CD14-positive monocyte (primary cell): ENCODE data around the gene ASIC2. TPM values are rescaled to one million over a fixed set of nuclear protein-coding genes. Genes with fewer than 3 reads are reported as not detected.

Experiments used
- DNase-seq, 3 donors: peaks; one replicate each; pipeline ENCODE4 v3.0.0-alpha.2; 2011 to 2022
- H2AFZ ChIP-seq: 2 replicates; pipeline ENCODE4 v1.6.0; 2012; ENCODE audit warnings: mild to moderate bottlenecking, low read depth, low read length, inconsistent platforms; ENCODE audit not compliant: insufficient read depth, poor library complexity, severe bottlenecking
- H3K27ac ChIP-seq, 2 donors: 1 replicate in 1 of 2; 2 replicates in 1 of 2; pipeline ENCODE4 v1.5.1; 2012 to 2013; ENCODE audit warnings: low read length in 2 of 2, control low read depth in 1 of 2, inconsistent platforms in 1 of 2, low read depth in 1 of 2, mild to moderate bottlenecking in 1 of 2
- H3K27me3 ChIP-seq, 2 donors: one replicate each; pipeline versions ENCODE4 v1.6.0 to v1.6.1; 2011 to 2013; ENCODE audit warnings: low read length in 2 of 2; ENCODE audit not compliant: control insufficient read depth in 2 of 2, insufficient read depth in 2 of 2
- H3K36me3 ChIP-seq, 2 donors: replicated peaks in 1 of 2; 1 replicate in 1 of 2; 2 replicates in 1 of 2; pipeline versions ENCODE4 v1.5.1 to v1.6.1; 2012 to 2013; ENCODE audit warnings: low read length in 2 of 2, control low read depth in 1 of 2, inconsistent platforms in 1 of 2, mild to moderate bottlenecking in 1 of 2; ENCODE audit not compliant: insufficient read depth in 2 of 2, control insufficient read depth in 1 of 2
- H3K4me1 ChIP-seq, 2 donors: 1 replicate in 1 of 2; 2 replicates in 1 of 2; pipeline versions ENCODE4 v1.5.1 to v1.6.1; 2012 to 2013; ENCODE audit warnings: low read length in 2 of 2, control low read depth in 1 of 2, inconsistent platforms in 1 of 2, mild to moderate bottlenecking in 1 of 2, moderate library complexity in 1 of 2; ENCODE audit not compliant: insufficient read depth in 2 of 2, control insufficient read depth in 1 of 2
- H3K4me2 ChIP-seq: replicated peaks from 2 replicates; pipeline ENCODE3; 2012; ENCODE audit warnings: low read length, moderate library complexity, mild to moderate bottlenecking; ENCODE audit not compliant: poor library complexity, severe bottlenecking; ENCODE audit errors: extremely low read depth
- H3K4me3 ChIP-seq, 3 experiments: fragments of 200-600 bp in 1 of 3; sonication (generic) in 1 of 3; replicated peaks in 1 of 3; 1 replicate in 2 of 3; 2 replicates in 1 of 3; pipeline ENCODE4 v1.5.1; 2011 to 2013; ENCODE audit warnings: low read length in 3 of 3, mild to moderate bottlenecking in 3 of 3, control low read depth in 2 of 3, low read depth in 2 of 3, inconsistent platforms in 1 of 3, moderate library complexity in 1 of 3
- H3K79me2 ChIP-seq: 2 replicates; pipeline ENCODE4 v1.6.0; 2012; ENCODE audit warnings: mild to moderate bottlenecking, control low read depth, inconsistent platforms, low read length, moderate library complexity; ENCODE audit not compliant: insufficient read depth
- H3K9ac ChIP-seq: 2 replicates; pipeline ENCODE4 v1.6.0; 2017; ENCODE audit warnings: low read length, mild to moderate bottlenecking; ENCODE audit not compliant: insufficient read depth, poor library complexity, severe bottlenecking
- H3K9me3 ChIP-seq, 2 donors: replicated peaks in 1 of 2; 1 replicate in 1 of 2; 2 replicates in 1 of 2; pipeline versions ENCODE4 v1.5.1 to v1.6.1; 2012 to 2013; ENCODE audit warnings: low read length in 2 of 2, control low read depth in 1 of 2; ENCODE audit not compliant: control insufficient read depth in 1 of 2, insufficient read depth in 1 of 2
- H4K20me1 ChIP-seq: 2 replicates; pipeline ENCODE4 v1.6.0; 2012; ENCODE audit warnings: mild to moderate bottlenecking, low read length, control low read depth, moderate library complexity; ENCODE audit not compliant: insufficient read depth
- H3K27ac Mint-ChIP-seq, 7 donors: one replicate each; pipeline ENCODE4 v1.8.0; 2020; ENCODE audit warnings: mild to moderate bottlenecking in 7 of 7, mixed read lengths in 7 of 7, moderate library complexity in 6 of 7, inconsistent platforms in 2 of 7
- H3K27me3 Mint-ChIP-seq, 3 donors: one replicate each; pipeline ENCODE4 v1.8.0; 2021 to 2022; ENCODE audit warnings: low read depth in 3 of 3, mild to moderate bottlenecking in 3 of 3, mixed read lengths in 3 of 3, moderate library complexity in 3 of 3, inconsistent platforms in 1 of 3
- H3K36me3 Mint-ChIP-seq, 2 donors: one replicate each; pipeline ENCODE4 v1.8.0; 2020; ENCODE audit warnings: mixed read lengths in 2 of 2, inconsistent platforms in 1 of 2, mild to moderate bottlenecking in 1 of 2
- H3K4me1 Mint-ChIP-seq: one replicate; pipeline ENCODE4 v1.8.0; 2020; ENCODE audit warnings: mild to moderate bottlenecking, mixed read lengths
- H3K4me3 Mint-ChIP-seq, 2 donors: one replicate each; pipeline ENCODE4 v1.8.0; 2020; ENCODE audit warnings: mild to moderate bottlenecking in 2 of 2, mixed read lengths in 2 of 2, moderate library complexity in 1 of 2
- H3K9me3 Mint-ChIP-seq, 7 donors: one replicate each; pipeline ENCODE4 v1.8.0; 2020 to 2022; ENCODE audit warnings: mixed read lengths in 7 of 7, mild to moderate bottlenecking in 6 of 7, moderate library complexity in 6 of 7, inconsistent platforms in 2 of 7
- WGBS: methylation state at CpG from one replicate; pipeline ENCODE4 v1.1.5; 2013; ENCODE audit warnings: missing lambda C conversion rate; ENCODE audit not compliant: insufficient coverage; 5-methylcytosine and 5-hydroxymethylcytosine counted together
- intact Hi-C, 2 donors: fragments of 100-400 bp; cut with micrococcal nuclease; formaldehyde crosslinking; loops; one replicate each; pipeline versions ENCODE4 v1.15.0 to v1.15.1; 2023
- polyA plus RNA-seq, 3 donors: library from polyadenylated mRNA; depleted of rRNA in 1 of 3; unstranded in 2 of 3; stranded (reverse) in 1 of 3; fragments of 300-500 nt in 2 of 3; fragments of >200 nt in 1 of 3; fragmentation: Illumina TruSeq in 2 of 3; gene quantifications; 1 replicate in 2 of 3; 2 replicates in 1 of 3; pipeline ENCODE4 v1.2.3, GENCODE V29; 2012 to 2021
- TF ChIP-seq, protein P1 (sequence below): fragments of 200-600 bp; IDR thresholded peaks from one replicate; pipeline ENCODE4 v1.8.0; 2022; ENCODE audit warnings: antibody characterized with exemption, mild to moderate bottlenecking

The ASIC2 gene
- polyA plus RNA-seq, 3 donors, result not detected

GRCh38 chr17:33097411-33097810 lies 195.7 kb downstream of the ASIC2 start:
- no peaks in the 10 kb centered on the region for H3K27me3 ChIP-seq
- H3K4me1 ChIP-seq, result no peaks in the 10 kb centered on the region
- H3K79me2 ChIP-seq, result no peaks in the 10 kb centered on the region
- no peaks in the 10 kb centered on the region for H3K4me1 Mint-ChIP-seq
- WGBS, result 82% methylated on average over 7 of the region's 8 CpGs
- no peak overlapping the region for H3K4me3 ChIP-seq
- no peaks in the 10 kb centered on the region for H4K20me1 ChIP-seq
- H3K4me2 ChIP-seq, result no peak overlapping the region
- peaks cover 4 to 9% (median 8%) of the 10 kb centered on the region in 3 donors for H3K27me3 Mint-ChIP-seq
- H2AFZ ChIP-seq, result no peak overlapping the region
- no peak overlapping the region for H3K4me3 Mint-ChIP-seq
- no peak overlapping the region for H3K27ac Mint-ChIP-seq
- no peaks in the 10 kb centered on the region for H3K9me3 ChIP-seq
- H3K36me3 Mint-ChIP-seq, result no peaks in the 10 kb centered on the region
- intact Hi-C loops, result no loop called here
- no peaks in the 10 kb centered on the region for H3K9me3 Mint-ChIP-seq
- H3K36me3 ChIP-seq, result no peaks in the 10 kb centered on the region
- no peak overlapping the region for H3K27ac ChIP-seq
- DNase-seq, result no peak
- TF ChIP-seq, protein P1, sequence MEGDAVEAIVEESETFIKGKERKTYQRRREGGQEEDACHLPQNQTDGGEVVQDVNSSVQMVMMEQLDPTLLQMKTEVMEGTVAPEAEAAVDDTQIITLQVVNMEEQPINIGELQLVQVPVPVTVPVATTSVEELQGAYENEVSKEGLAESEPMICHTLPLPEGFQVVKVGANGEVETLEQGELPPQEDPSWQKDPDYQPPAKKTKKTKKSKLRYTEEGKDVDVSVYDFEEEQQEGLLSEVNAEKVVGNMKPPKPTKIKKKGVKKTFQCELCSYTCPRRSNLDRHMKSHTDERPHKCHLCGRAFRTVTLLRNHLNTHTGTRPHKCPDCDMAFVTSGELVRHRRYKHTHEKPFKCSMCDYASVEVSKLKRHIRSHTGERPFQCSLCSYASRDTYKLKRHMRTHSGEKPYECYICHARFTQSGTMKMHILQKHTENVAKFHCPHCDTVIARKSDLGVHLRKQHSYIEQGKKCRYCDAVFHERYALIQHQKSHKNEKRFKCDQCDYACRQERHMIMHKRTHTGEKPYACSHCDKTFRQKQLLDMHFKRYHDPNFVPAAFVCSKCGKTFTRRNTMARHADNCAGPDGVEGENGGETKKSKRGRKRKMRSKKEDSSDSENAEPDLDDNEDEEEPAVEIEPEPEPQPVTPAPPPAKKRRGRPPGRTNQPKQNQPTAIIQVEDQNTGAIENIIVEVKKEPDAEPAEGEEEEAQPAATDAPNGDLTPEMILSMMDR, result no peak
- no peak overlapping the region for H3K9ac ChIP-seq

DNA sequence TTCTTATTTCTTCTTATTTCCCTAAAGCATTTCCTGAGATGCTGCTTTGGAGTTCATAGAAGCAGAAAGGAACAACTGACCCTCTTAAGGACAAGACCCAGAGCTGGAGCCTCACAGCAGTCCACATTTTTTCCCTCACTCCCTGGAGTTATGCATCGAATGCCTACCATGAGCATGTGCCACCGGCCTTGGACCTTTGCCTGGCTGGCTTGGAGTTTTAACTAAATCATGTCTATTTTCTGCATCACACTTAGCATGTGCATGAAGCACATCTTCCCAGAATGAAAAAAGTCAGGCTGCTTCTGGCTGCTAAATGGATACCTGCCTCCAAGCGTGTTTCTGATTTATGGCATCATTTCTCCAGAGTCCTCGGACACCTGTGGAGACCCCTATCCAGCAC lies 196.9 kb downstream of the ASIC2 start:
- Histone ChIP-seq H3K27ac (no peak overlapping the region), H3K4me1 (no peaks in the 10 kb centered on the region), H3K36me3 (no peaks in the 10 kb centered on the region), H4K20me1 (no peaks in the 10 kb centered on the region), H3K4me3 (no peak overlapping the region), H3K9me3 (no peaks in the 10 kb centered on the region), H3K27me3 (no peaks in the 10 kb centered on the region), H2AFZ (no peak overlapping the region), H3K79me2 (no peaks in the 10 kb centered on the region), H3K4me2 (no peak overlapping the region), H3K9ac (no peak overlapping the region)
- peak overlapping the region in 1 of 7 donors; percentile 7 for H3K27ac Mint-ChIP-seq
- H3K27me3 Mint-ChIP-seq, result peaks cover 4 to 10% (median 6%) of the 10 kb centered on the region in 3 donors
- TF ChIP-seq, protein P1, result no peak
- H3K4me1 Mint-ChIP-seq, result no peaks in the 10 kb centered on the region
- no peak for DNase-seq
- no peak overlapping the region for H3K4me3 Mint-ChIP-seq
- H3K36me3 Mint-ChIP-seq, result no peaks in the 10 kb centered on the region
- intact Hi-C loops, result no loop called here
- no peaks in the 10 kb centered on the region for H3K9me3 Mint-ChIP-seq
- 83% methylated on average over 4 of the region's 4 CpGs for WGBS
